ENCODE measurements around the gene FBXO2. TPM values are rescaled to one million over a fixed set of nuclear protein-coding genes. Genes with fewer than 3 reads are reported as not detected.

Gene FBXO2
- total and polyA plus RNA-seq, 2 of the 4 experiments (the other 2 are of a cell fraction) = 0.36 to 1.7 TPM

- TF ChIP-seq FOS (IDR thresholded peaks at IDR 0.05; ENCODE audit: low read depth, low read length) (no peak), RAD21 (IDR thresholded peaks at IDR 0.05; ENCODE audit: low read length) (no peak), CEBPB (IDR thresholded peaks at IDR 0.05; ENCODE audit: low read depth, low read length) (no peak)
Measured at GRCh38 chr1:11680270-11681070, 26.2 kb upstream of the FBXO2 start (continued).

- peaks cover 34% of the 10 kb centered on the region for H3K36me3 ChIP-seq (ENCODE audit: control insufficient read depth, insufficient read depth, low read length)
- no peak overlapping the region for H2AK5ac ChIP-seq (ENCODE audit: low read depth, low read length)
- ChIA-PET CTCF (no interaction called here), POLR2A (ENCODE audit: unreplicated experiment) (no interaction called here)
- H3K23ac ChIP-seq (ENCODE audit: low read depth, low read length) = no peak overlapping the region
- dilution Hi-C loops (cut with HindIII; ENCODE audit: low sequenced_read_pairs, unreplicated experiment) (no loop called here), in situ Hi-C loops (cut with MboI; ENCODE audit: low sequenced_read_pairs) (no loop called here), intact Hi-C loops (cut with micrococcal nuclease) (no loop called here)
- ATAC-seq (ENCODE audit: low read depth) = no peak
- no peak overlapping the region for H2AFZ ChIP-seq (replicated peaks; ENCODE audit: low read length, poor library complexity)
- no peak overlapping the region for H3K56ac ChIP-seq (ENCODE audit: extremely low read depth, insufficient read depth, low read length)
- H3K9me1 ChIP-seq (ENCODE audit: insufficient read depth, low read length) = 0 out of 2 replicates have a peak, but pooled peaks cover 2% of the 10 kb centered on the region
- H3K27ac ChIP-seq (ENCODE audit: insufficient read depth, low read length) = no peak overlapping the region
- H4K91ac ChIP-seq (ENCODE audit: insufficient read depth, low read depth, low read length) = no peak overlapping the region
- peaks cover 3% of the 10 kb centered on the region for H3K4me1 ChIP-seq (ENCODE audit: control insufficient read depth, insufficient read depth, low read length)
- H3K4me3 ChIP-seq (ENCODE audit: insufficient read depth, low read depth, low read length) = no peak overlapping the region
- no peak overlapping the region for H2BK15ac ChIP-seq (ENCODE audit: low read depth, low read length)
- no peaks in the 10 kb centered on the region for H3K9me3 ChIP-seq (ENCODE audit: control insufficient read depth, insufficient read depth, low read length)
- H3K4me2 ChIP-seq (ENCODE audit: low read depth, low read length) = no peak overlapping the region
- H4K8ac ChIP-seq (ENCODE audit: low read depth in 2 of 2, low read length in 2 of 2) = no peak overlapping the region
- no peak overlapping the region for H3K4ac ChIP-seq (ENCODE audit: low read depth, low read length)
- no peak for DNase-seq
- TF ChIP-seq NFE2L2 (IDR thresholded peaks at IDR 0.05; ENCODE audit: low read depth, low read length) = no peak
- TF ChIP-seq RCOR1 (IDR thresholded peaks at IDR 0.05; ENCODE audit: insufficient replicate concordance, low read length) = no peak
- no peak for TF ChIP-seq ELK1 (IDR thresholded peaks at IDR 0.05; ENCODE audit: borderline replicate concordance, low read depth, low read length)
- TF ChIP-seq BHLHE40 (IDR thresholded peaks at IDR 0.05; ENCODE audit: low read depth, low read length) = no peak
- TF ChIP-seq RAD21 (IDR thresholded peaks at IDR 0.05; ENCODE audit: low read length) = no peak
- TF ChIP-seq RFX5 (IDR thresholded peaks at IDR 0.05; ENCODE audit: low read depth, low read length) = no peak
- TF ChIP-seq FOS (IDR thresholded peaks at IDR 0.05; ENCODE audit: low read depth, low read length) = no peak
- no peak for TF ChIP-seq CEBPB (IDR thresholded peaks at IDR 0.05; ENCODE audit: low read depth, low read length)
- TF ChIP-seq USF2 (IDR thresholded peaks at IDR 0.05; ENCODE audit: low read depth, low read length) = no peak
- no peak for TF ChIP-seq MAZ (IDR thresholded peaks at IDR 0.05; ENCODE audit: borderline replicate concordance, low read depth, low read length)
- no peak for TF ChIP-seq MAFK (IDR thresholded peaks at IDR 0.05; ENCODE audit: low read depth, low read length)
- TF ChIP-seq SMC3 (IDR thresholded peaks at IDR 0.05; ENCODE audit: low read depth, low read length) = no peak
- H3K9ac ChIP-seq (ENCODE audit: low read depth, low read length) = no peak overlapping the region
- no peak overlapping the region for H4K5ac ChIP-seq (ENCODE audit: low read depth, low read length)
- H2BK20ac ChIP-seq (ENCODE audit: low read depth, low read length) = no peak overlapping the region
- no peak overlapping the region for H2BK5ac ChIP-seq (ENCODE audit: low read depth, low read length, poor library complexity, severe bottlenecking)
- no CpG with 5 or more reads among the region's 2 CpGs for WGBS, 2 experiments (ENCODE audit: extremely low coverage in 2 of 2, insufficient read length in 1 of 2)
- H3K27me3 ChIP-seq (ENCODE audit: control insufficient read depth, insufficient read depth, low read length) = no peaks in the 10 kb centered on the region
- no peak overlapping the region for H2AK9ac ChIP-seq (replicated peaks; ENCODE audit: low read depth, low read length, poor library complexity)
- no TSS peak for BruUV-seq (replicated peaks)
- H3K18ac ChIP-seq (ENCODE audit: low read depth, low read length) = no peak overlapping the region
- no peak overlapping the region for H3K14ac ChIP-seq (replicated peaks; ENCODE audit: low read depth, low read length)
- H4K20me1 ChIP-seq (ENCODE audit: insufficient read depth, low read length) = no peaks in the 10 kb centered on the region
- peaks cover 7 to 17% of the 10 kb centered on the region in 2 experiments; a peak in 3 of 4 replicates for H3K79me1 ChIP-seq (ENCODE audit: low read depth in 1 of 2, low read length in 2 of 2)
- H2BK120ac ChIP-seq (ENCODE audit: low read depth, low read length) = no peak overlapping the region
Measured at GRCh38 chr1:11678442-11678841, 24.2 kb upstream of the FBXO2 start.

All from IMR-90 (cell line).